Measurements from ENCODE around the gene KIT. TPM values are rescaled to one million over a fixed set of nuclear protein-coding genes. Genes with fewer than 3 reads are reported as not detected.

KIT gene
- total and polyA plus RNA-seq, 2 donors (not counting 1 experiment from before 2014, with no cell fraction given), result 0.01 TPM; not detected in 1

- Histone ChIP-seq H2AFZ (ENCODE audit: insufficient read depth, low read depth, low read length, poor library complexity, severe bottlenecking) (no peak overlapping the region), H4K20me1 (ENCODE audit: control insufficient read depth, insufficient read depth, low read length, poor library complexity, severe bottlenecking) (no peaks in the 10 kb centered on the region), H3K9ac (ENCODE audit: low read length) (no peak overlapping the region), H3K27ac (ENCODE audit: low read length in 2 of 2) (no peak overlapping the region), H3K79me2 (ENCODE audit: control insufficient read depth, insufficient read depth, low read length) (no peaks in the 10 kb centered on the region), H3K4me2 (replicated peaks; ENCODE audit: low read depth, low read length, poor library complexity, severe bottlenecking) (no peak overlapping the region), H3K4me3 (ENCODE audit: control extremely low read depth in 1 of 5, extremely low read depth in 1 of 5, insufficient read depth in 1 of 5, low read depth in 2 of 5, low read length in 4 of 5) (no peak overlapping the region), H3K4me1 (ENCODE audit: control insufficient read depth in 2 of 2, insufficient read depth in 2 of 2, low read length in 2 of 2) (peaks cover 20% of the 10 kb centered on the region in 2 donors), H3K36me3 (replicated peaks in 1 of 2; ENCODE audit: control extremely low read depth in 1 of 2, control insufficient read depth in 1 of 2, extremely low read depth in 1 of 2, insufficient read depth in 2 of 2, low read length in 1 of 2) (no peaks in the 10 kb centered on the region), H3K9me3 (ENCODE audit: control extremely low read depth in 1 of 3, control insufficient read depth in 2 of 3, insufficient read depth in 1 of 3, low read length in 2 of 3) (peaks cover 0 to 6% (median 1%) of the 10 kb centered on the region in 3 donors), H3K27me3 (replicated peaks in 1 of 4; ENCODE audit: control extremely low read depth in 1 of 4, control insufficient read depth in 3 of 4, insufficient read depth in 4 of 4, low read length in 3 of 4) (peaks cover 0 to 56% (median 37%) of the 10 kb centered on the region in 4 experiments)
- no peaks in the 10 kb centered on the region for H3K9me3 Mint-ChIP-seq (ENCODE audit: insufficient read depth)
- H3K27me3 Mint-ChIP-seq, result peaks cover 57% of the 10 kb centered on the region
- ChIA-PET POLR2A (no interaction called here), CTCF (no interaction called here)
- peaks cover 17% of the 10 kb centered on the region for H3K4me1 Mint-ChIP-seq
- DNase-seq (no peak), ATAC-seq (ENCODE audit: low read depth) (no peak)
- H3K27ac Mint-ChIP-seq, result no peak overlapping the region
- 100% methylated on average over 1 of the region's 6 CpGs for WGBS (ENCODE audit: insufficient coverage)
- no peak for TF ChIP-seq CTCF (IDR thresholded peaks at IDR 0.05)
- TF ChIP-seq EZH2 (IDR thresholded peaks at IDR 0.05; ENCODE audit: borderline replicate concordance, insufficient read depth, low read depth, low read length, poor library complexity, severe bottlenecking), result no peak
- H3K4me3 Mint-ChIP-seq, result no peak overlapping the region
- intact Hi-C loops (cut with micrococcal nuclease), result no loop called here
Measured at GRCh38 chr4:54662901-54663585, 5.3 kb downstream of the KIT start.

- H3K4me3 Mint-ChIP-seq, result no peak overlapping the region
- ATAC-seq (ENCODE audit: low read depth), result no peak
- no peak overlapping the region for H3K27ac Mint-ChIP-seq
- peaks cover 59% of the 10 kb centered on the region for H3K27me3 Mint-ChIP-seq
- H3K4me1 ChIP-seq (ENCODE audit: control insufficient read depth in 2 of 2, insufficient read depth in 2 of 2, low read length in 2 of 2), result peaks cover 8 to 11% of the 10 kb centered on the region in 2 donors
- WGBS (ENCODE audit: insufficient coverage), result 100% methylated on average over 2 of the region's 6 CpGs
- no peak for TF ChIP-seq EZH2 (IDR thresholded peaks at IDR 0.05; ENCODE audit: borderline replicate concordance, insufficient read depth, low read depth, low read length, poor library complexity, severe bottlenecking)
- no peak for TF ChIP-seq CTCF (IDR thresholded peaks at IDR 0.05)
- H3K9ac ChIP-seq (ENCODE audit: low read length), result no peak overlapping the region
- peaks cover 0 to 43% (median 30%) of the 10 kb centered on the region in 4 experiments for H3K27me3 ChIP-seq (replicated peaks in 1 of 4; ENCODE audit: control extremely low read depth in 1 of 4, control insufficient read depth in 3 of 4, insufficient read depth in 4 of 4, low read length in 3 of 4)
- CTCF ChIA-PET, result no interaction called here
- no peaks in the 10 kb centered on the region for H3K79me2 ChIP-seq (ENCODE audit: control insufficient read depth, insufficient read depth, low read length)
- no peak overlapping the region for H3K4me3 ChIP-seq (ENCODE audit: control extremely low read depth in 1 of 5, extremely low read depth in 1 of 5, insufficient read depth in 1 of 5, low read depth in 2 of 5, low read length in 4 of 5)
- peaks cover 0 to 1% (median 0%) of the 10 kb centered on the region in 3 donors for H3K9me3 ChIP-seq (ENCODE audit: control extremely low read depth in 1 of 3, control insufficient read depth in 2 of 3, insufficient read depth in 1 of 3, low read length in 2 of 3)
- POLR2A ChIA-PET, result no interaction called here
- no peaks in the 10 kb centered on the region for H3K36me3 ChIP-seq (replicated peaks in 1 of 2; ENCODE audit: control extremely low read depth in 1 of 2, control insufficient read depth in 1 of 2, extremely low read depth in 1 of 2, insufficient read depth in 2 of 2, low read length in 1 of 2)
- no peaks in the 10 kb centered on the region for H3K9me3 Mint-ChIP-seq (ENCODE audit: insufficient read depth)
- H4K20me1 ChIP-seq (ENCODE audit: control insufficient read depth, insufficient read depth, low read length, poor library complexity, severe bottlenecking), result no peaks in the 10 kb centered on the region
- no peak overlapping the region for H3K27ac ChIP-seq (ENCODE audit: low read length in 2 of 2)
- no peak for DNase-seq
- peaks cover 9% of the 10 kb centered on the region for H3K4me1 Mint-ChIP-seq
- intact Hi-C loops (cut with micrococcal nuclease), result no loop called here
- no peak overlapping the region for H2AFZ ChIP-seq (ENCODE audit: insufficient read depth, low read depth, low read length, poor library complexity, severe bottlenecking)
- no peak overlapping the region for H3K4me2 ChIP-seq (replicated peaks; ENCODE audit: low read depth, low read length, poor library complexity, severe bottlenecking)
Measured at GRCh38 chr4:54664400-54664799, 6.6 kb downstream of the KIT start.
